WTC11 (cell line): ENCODE results near the gene MYL12B. TPM values are rescaled to one million over a fixed set of nuclear protein-coding genes. Genes with fewer than 3 reads are reported as not detected.

Source experiments
- ATAC-seq: fragments of 200-7000 bp; cut with Tn5 transposase; 2 replicates; pipeline ENCODE4 v1.10.0; 2021; ENCODE audit warnings: mild to moderate bottlenecking, moderate library complexity
- CTCF ChIA-PET: fragments of 300-600 bp; sonication (Branson Sonifier 250); formaldehyde crosslinking; loops from one replicate; lab custom pipeline; 2021; ENCODE audit warnings: antibody characterized with exemption; lab: Charles Lee
- POLR2A ChIA-PET: fragments of 350-600 bp; sonication (Branson Sonifier 250); formaldehyde crosslinking; loops from one replicate; lab custom pipeline; 2021; ENCODE audit warnings: antibody characterized with exemption; lab: Charles Lee
- DNase-seq: peaks from one replicate; pipeline ENCODE4 v3.0.0; 2021; ENCODE audit warnings: low spot score
- H3K27ac Mint-ChIP-seq: 2 replicates; pipeline ENCODE4 v1.8.0; 2021; ENCODE audit warnings: mixed read lengths
- H3K27me3 Mint-ChIP-seq: 2 replicates; pipeline ENCODE4 v1.8.0; 2021; ENCODE audit warnings: low read depth, mild to moderate bottlenecking, moderate library complexity, mixed read lengths
- H3K36me3 Mint-ChIP-seq: 2 replicates; pipeline ENCODE4 v1.8.0; 2021; ENCODE audit warnings: mixed read lengths
- H3K4me1 Mint-ChIP-seq: 2 replicates; pipeline ENCODE4 v1.8.0; 2022; ENCODE audit warnings: mixed read lengths
- H3K4me3 Mint-ChIP-seq: 2 replicates; pipeline ENCODE4 v1.8.0; 2021; ENCODE audit warnings: mild to moderate bottlenecking, moderate library complexity, mixed read lengths
- H3K9me3 Mint-ChIP-seq: 2 replicates; pipeline ENCODE4 v1.8.0; 2021; ENCODE audit warnings: mixed read lengths
- CBFB ChIP-seq: sonication (generic); formaldehyde crosslinking; IDR thresholded peaks from 2 replicates; pipeline ENCODE4 v1.8.1; 2022; ENCODE audit warnings: mild to moderate bottlenecking, low read depth, missing genetic modification reagents
- ESRRA ChIP-seq: sonication (generic); formaldehyde crosslinking; IDR thresholded peaks from 2 replicates; pipeline ENCODE4 v1.8.1; 2022; ENCODE audit warnings: mild to moderate bottlenecking, missing genetic modification reagents, borderline replicate concordance
- ETV6 ChIP-seq: sonication (generic); formaldehyde crosslinking; IDR thresholded peaks from 2 replicates; pipeline ENCODE4 v1.8.1; 2022; ENCODE audit warnings: mild to moderate bottlenecking, missing genetic modification reagents
- FOXJ3 ChIP-seq: sonication (generic); formaldehyde crosslinking; IDR thresholded peaks from 2 replicates; pipeline ENCODE4 v1.9.0; 2021; ENCODE audit warnings: missing genetic modification reagents, mild to moderate bottlenecking, borderline replicate concordance
- FOXK1 ChIP-seq: sonication (generic); formaldehyde crosslinking; IDR thresholded peaks from 2 replicates; pipeline ENCODE4 v1.8.0; 2022; ENCODE audit warnings: mild to moderate bottlenecking, moderate library complexity, missing genetic modification reagents
- FOXP1 ChIP-seq: sonication (generic); formaldehyde crosslinking; IDR thresholded peaks from 2 replicates; pipeline ENCODE4 v1.8.0; 2022; ENCODE audit warnings: missing genetic modification reagents, mild to moderate bottlenecking, moderate library complexity, borderline replicate concordance
- GABPB1 ChIP-seq: sonication (generic); formaldehyde crosslinking; IDR thresholded peaks from 2 replicates; pipeline ENCODE4 v1.8.1; 2023; ENCODE audit warnings: mild to moderate bottlenecking, missing genetic modification reagents
- GRHL2 ChIP-seq: fragments of 250-450 bp; sonication (Bioruptor Pico); IDR thresholded peaks from 2 replicates; pipeline ENCODE4 v1.8.0; 2022; ENCODE audit warnings: mild to moderate bottlenecking, moderate library complexity; ENCODE audit not compliant: insufficient replicate concordance, severe bottlenecking
- GTF2I ChIP-seq: fragments of 250-450 bp; sonication (Bioruptor Pico); conservative IDR thresholded peaks from 2 replicates; pipeline ENCODE4 v1.4.0; 2021; ENCODE audit warnings: mild to moderate bottlenecking
- HMGA2 ChIP-seq: fragments of 250-450 bp; sonication (Bioruptor Pico); IDR thresholded peaks from 2 replicates; pipeline ENCODE4 v1.4.0; 2021; ENCODE audit warnings: mild to moderate bottlenecking, moderate library complexity
- MYBL2 ChIP-seq: sonication (generic); formaldehyde crosslinking; IDR thresholded peaks from 2 replicates; pipeline ENCODE4 v1.8.1; 2023; ENCODE audit warnings: mild to moderate bottlenecking, moderate library complexity, missing genetic modification reagents
- NFYB ChIP-seq: sonication (generic); formaldehyde crosslinking; conservative IDR thresholded peaks from 2 replicates; pipeline ENCODE4 v1.8.0; 2022; ENCODE audit warnings: low read depth, missing genetic modification reagents
- NR1H2 ChIP-seq: sonication (generic); formaldehyde crosslinking; IDR thresholded peaks from 2 replicates; pipeline ENCODE4 v1.9.0; 2021; ENCODE audit warnings: mild to moderate bottlenecking, moderate library complexity, missing genetic modification reagents
- NR3C1 ChIP-seq: sonication (generic); formaldehyde crosslinking; conservative IDR thresholded peaks from 2 replicates; pipeline ENCODE4 v1.8.1; 2023; ENCODE audit warnings: low read depth, mild to moderate bottlenecking, missing genetic modification reagents
- PRRX2 ChIP-seq: fragments of 250-450 bp; sonication (Bioruptor Pico); IDR thresholded peaks from 2 replicates; pipeline ENCODE4 v1.8.0; 2021; ENCODE audit warnings: mild to moderate bottlenecking
- TP53 ChIP-seq: sonication (generic); formaldehyde crosslinking; IDR thresholded peaks from 2 replicates; pipeline ENCODE4 v1.8.1; 2023; ENCODE audit warnings: mild to moderate bottlenecking, missing genetic modification reagents
- ZNF219 ChIP-seq: sonication (generic); formaldehyde crosslinking; IDR thresholded peaks from 2 replicates; pipeline ENCODE4 v1.8.0; 2023; ENCODE audit warnings: missing genetic modification reagents, mild to moderate bottlenecking, borderline replicate concordance
- ZNF317 ChIP-seq: sonication (generic); formaldehyde crosslinking; IDR thresholded peaks from 2 replicates; pipeline ENCODE4 v1.8.1; 2023; ENCODE audit warnings: low read depth, mild to moderate bottlenecking, moderate library complexity, missing genetic modification reagents, borderline replicate concordance
- ZNF416 ChIP-seq: fragments of 250-450 bp; sonication (Bioruptor Pico); IDR thresholded peaks from 2 replicates; pipeline ENCODE4 v1.9.0; 2021; ENCODE audit warnings: mild to moderate bottlenecking, inconsistent platforms
- ZNF671 ChIP-seq: fragments of 250-450 bp; sonication (Bioruptor Pico); IDR thresholded peaks from 2 replicates; pipeline ENCODE4 v1.8.0; 2021; ENCODE audit warnings: mild to moderate bottlenecking
- total RNA-seq: library from RNA; stranded (reverse); gene quantifications from 3 replicates; pipeline ENCODE4 v1.2.3, GENCODE V29; 2021
- TF ChIP-seq, protein P1 (sequence below): sonication (generic); formaldehyde crosslinking; IDR thresholded peaks from 2 replicates; pipeline ENCODE4 v1.8.0; 2023; ENCODE audit warnings: missing genetic modification reagents
- TF ChIP-seq, protein P2 (sequence below): sonication (generic); formaldehyde crosslinking; IDR thresholded peaks from 2 replicates; pipeline ENCODE4 v1.8.1; 2023; ENCODE audit warnings: mild to moderate bottlenecking, moderate library complexity, missing genetic modification reagents
- TF ChIP-seq, protein P3 (sequence below): sonication (generic); formaldehyde crosslinking; IDR thresholded peaks from 2 replicates; pipeline ENCODE4 v1.8.1; 2022; ENCODE audit warnings: low read depth, missing genetic modification reagents, borderline replicate concordance
- TF ChIP-seq, protein P4 (sequence below): sonication (generic); formaldehyde crosslinking; IDR thresholded peaks from 2 replicates; pipeline ENCODE4 v1.8.1; 2022; ENCODE audit warnings: mild to moderate bottlenecking, moderate library complexity, missing genetic modification reagents
- TF ChIP-seq, protein P5 (sequence below): sonication (generic); formaldehyde crosslinking; IDR thresholded peaks from 2 replicates; pipeline ENCODE4 v1.8.1; 2023; ENCODE audit warnings: mild to moderate bottlenecking, missing genetic modification reagents, borderline replicate concordance
- TF ChIP-seq, protein P6 (sequence below): fragments of 250-450 bp; sonication (Bioruptor Pico); IDR thresholded peaks from 2 replicates; pipeline ENCODE4 v1.9.0; 2021; ENCODE audit warnings: mild to moderate bottlenecking

The MYL12B gene
- total RNA-seq, 1 experiment from 2014 or later = 173 TPM

DNA sequence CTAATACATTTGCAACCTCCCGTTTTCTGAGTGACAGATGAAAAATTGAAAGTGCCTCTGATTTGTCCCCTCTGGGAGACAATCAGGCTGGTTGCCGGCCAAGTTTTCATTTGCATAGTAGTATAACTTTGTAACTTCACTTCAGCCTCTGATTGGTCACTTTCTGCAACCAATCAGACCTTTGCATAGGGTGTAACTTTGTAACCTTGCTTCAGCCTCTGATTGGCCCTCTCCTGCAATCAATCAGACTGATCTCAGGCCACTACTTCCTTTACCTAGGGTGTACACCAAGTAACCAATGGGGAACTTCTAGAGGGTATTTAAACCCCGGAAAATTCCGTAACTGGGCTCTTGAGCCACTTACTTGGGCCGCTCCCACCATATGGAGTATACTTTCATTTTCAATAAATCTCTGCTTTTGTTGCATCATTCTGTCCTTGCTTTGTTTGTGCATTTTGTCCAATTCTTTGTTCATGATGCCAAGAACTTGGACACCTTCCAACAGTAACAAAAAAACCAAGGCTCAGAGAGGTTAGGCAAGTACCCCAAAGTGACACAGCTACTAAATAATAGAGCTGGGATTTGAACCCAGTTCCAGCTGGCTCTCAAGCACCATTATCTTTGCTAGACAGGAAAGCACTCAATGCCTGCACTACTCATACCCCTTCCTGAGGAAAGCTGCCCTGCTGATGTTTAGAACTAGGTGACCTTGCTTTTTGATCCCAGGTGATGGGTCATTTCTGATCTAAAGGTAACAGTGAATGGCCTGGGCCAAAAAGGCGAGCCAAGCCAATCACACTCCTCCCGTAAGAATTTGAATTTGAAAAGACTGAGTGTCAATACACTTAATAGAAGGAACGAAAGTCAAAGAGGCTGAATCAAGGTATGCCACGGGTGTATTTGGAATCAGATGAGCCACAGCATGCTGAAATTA, 31.3 kb upstream of the MYL12B start:
- peaks cover 8% of the 10 kb centered on the region for H3K4me1 Mint-ChIP-seq
- POLR2A ChIA-PET = interaction anchor here (0.7 kb wide), 1 partner anchor 204 kb away, joined by 7 read pairs; no protein-coding TSS in a partner anchor

DNA sequence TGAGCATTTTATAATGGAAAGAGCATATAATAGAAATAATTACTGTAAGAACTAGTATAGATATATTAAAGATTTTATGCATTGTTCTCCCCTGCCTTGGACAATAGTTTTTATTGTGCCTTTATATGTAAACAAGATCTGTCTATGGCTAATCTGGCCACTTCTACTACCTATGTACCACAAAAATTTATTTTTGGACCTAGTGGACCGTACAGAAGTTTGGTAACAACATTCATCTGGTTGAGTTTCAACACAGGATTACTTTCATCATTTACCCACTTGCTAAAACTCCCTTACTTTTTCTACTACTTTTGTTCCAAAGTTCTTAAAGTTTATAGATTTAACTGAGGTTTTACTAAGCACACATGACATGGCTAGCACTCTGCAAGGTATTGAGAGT, 28.9 kb upstream of the MYL12B start:
- Mint-ChIP-seq H3K36me3 (0 out of 2 replicates have a peak, but pooled peaks cover 4% of the 10 kb centered on the region), H3K4me3 (no peak overlapping the region), H3K27me3 (no peaks in the 10 kb centered on the region), H3K4me1 (peaks cover 8% of the 10 kb centered on the region), H3K27ac (no peak overlapping the region), H3K9me3 (peaks cover 8% of the 10 kb centered on the region)
- no peak for TF ChIP-seq ESRRA (CRISPR knock-in tag)
- no peak for TF ChIP-seq CBFB (CRISPR knock-in tag)
- TF ChIP-seq FOXK1 = no peak
- TF ChIP-seq NR3C1 = no peak
- TF ChIP-seq, protein P1, sequence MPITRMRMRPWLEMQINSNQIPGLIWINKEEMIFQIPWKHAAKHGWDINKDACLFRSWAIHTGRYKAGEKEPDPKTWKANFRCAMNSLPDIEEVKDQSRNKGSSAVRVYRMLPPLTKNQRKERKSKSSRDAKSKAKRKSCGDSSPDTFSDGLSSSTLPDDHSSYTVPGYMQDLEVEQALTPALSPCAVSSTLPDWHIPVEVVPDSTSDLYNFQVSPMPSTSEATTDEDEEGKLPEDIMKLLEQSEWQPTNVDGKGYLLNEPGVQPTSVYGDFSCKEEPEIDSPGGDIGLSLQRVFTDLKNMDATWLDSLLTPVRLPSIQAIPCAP = no peak
- TF ChIP-seq FOXJ3 = no peak
- TF ChIP-seq GRHL2 (CRISPR knock-in tag) = no peak
- TF ChIP-seq, protein P2, sequence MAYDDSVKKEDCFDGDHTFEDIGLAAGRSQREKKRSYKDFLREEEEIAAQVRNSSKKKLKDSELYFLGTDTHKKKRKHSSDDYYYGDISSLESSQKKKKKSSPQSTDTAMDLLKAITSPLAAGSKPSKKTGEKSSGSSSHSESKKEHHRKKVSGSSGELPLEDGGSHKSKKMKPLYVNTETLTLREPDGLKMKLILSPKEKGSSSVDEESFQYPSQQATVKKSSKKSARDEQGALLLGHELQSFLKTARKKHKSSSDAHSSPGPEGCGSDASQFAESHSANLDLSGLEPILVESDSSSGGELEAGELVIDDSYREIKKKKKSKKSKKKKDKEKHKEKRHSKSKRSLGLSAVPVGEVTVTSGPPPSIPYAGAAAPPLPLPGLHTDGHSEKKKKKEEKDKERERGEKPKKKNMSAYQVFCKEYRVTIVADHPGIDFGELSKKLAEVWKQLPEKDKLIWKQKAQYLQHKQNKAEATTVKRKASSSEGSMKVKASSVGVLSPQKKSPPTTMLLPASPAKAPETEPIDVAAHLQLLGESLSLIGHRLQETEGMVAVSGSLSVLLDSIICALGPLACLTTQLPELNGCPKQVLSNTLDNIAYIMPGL (CRISPR knock-in tag) = no peak
- TF ChIP-seq ZNF671 (CRISPR knock-in tag) = no peak
- no peak for TF ChIP-seq HMGA2
- TF ChIP-seq, protein P3, sequence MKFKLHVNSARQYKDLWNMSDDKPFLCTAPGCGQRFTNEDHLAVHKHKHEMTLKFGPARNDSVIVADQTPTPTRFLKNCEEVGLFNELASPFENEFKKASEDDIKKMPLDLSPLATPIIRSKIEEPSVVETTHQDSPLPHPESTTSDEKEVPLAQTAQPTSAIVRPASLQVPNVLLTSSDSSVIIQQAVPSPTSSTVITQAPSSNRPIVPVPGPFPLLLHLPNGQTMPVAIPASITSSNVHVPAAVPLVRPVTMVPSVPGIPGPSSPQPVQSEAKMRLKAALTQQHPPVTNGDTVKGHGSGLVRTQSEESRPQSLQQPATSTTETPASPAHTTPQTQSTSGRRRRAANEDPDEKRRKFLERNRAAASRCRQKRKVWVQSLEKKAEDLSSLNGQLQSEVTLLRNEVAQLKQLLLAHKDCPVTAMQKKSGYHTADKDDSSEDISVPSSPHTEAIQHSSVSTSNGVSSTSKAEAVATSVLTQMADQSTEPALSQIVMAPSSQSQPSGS (CRISPR knock-in tag) = no peak
- no peak for TF ChIP-seq ZNF317 (CRISPR knock-in tag)
- ATAC-seq (no peak), DNase-seq (no peak)
- CTCF ChIA-PET = no interaction called here
- POLR2A ChIA-PET = no interaction called here

More for the DNA sequence above, 31.3 kb upstream of the MYL12B start:
- TF ChIP-seq, protein P4, sequence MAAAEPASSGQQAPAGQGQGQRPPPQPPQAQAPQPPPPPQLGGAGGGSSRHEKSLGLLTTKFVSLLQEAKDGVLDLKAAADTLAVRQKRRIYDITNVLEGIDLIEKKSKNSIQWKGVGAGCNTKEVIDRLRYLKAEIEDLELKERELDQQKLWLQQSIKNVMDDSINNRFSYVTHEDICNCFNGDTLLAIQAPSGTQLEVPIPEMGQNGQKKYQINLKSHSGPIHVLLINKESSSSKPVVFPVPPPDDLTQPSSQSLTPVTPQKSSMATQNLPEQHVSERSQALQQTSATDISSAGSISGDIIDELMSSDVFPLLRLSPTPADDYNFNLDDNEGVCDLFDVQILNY (CRISPR knock-in tag) = no peak
- TF ChIP-seq GTF2I (no peak), ETV6 (CRISPR knock-in tag) (0 out of 2 replicates have a peak, but pooled peaks have one; percentile 21), NFYB (CRISPR knock-in tag) (peak; percentile 73), GABPB1 (CRISPR knock-in tag) (0 out of 2 replicates have a peak, but pooled peaks have one; percentile 15), FOXP1 (CRISPR knock-in tag) (no peak), MYBL2 (CRISPR knock-in tag) (no peak), ZNF416 (CRISPR knock-in tag) (no peak), ZNF219 (CRISPR knock-in tag) (no peak), TP53 (CRISPR knock-in tag) (no peak), NR1H2 (CRISPR knock-in tag) (no peak), PRRX2 (CRISPR knock-in tag) (no peak)
- TF ChIP-seq, protein P5, sequence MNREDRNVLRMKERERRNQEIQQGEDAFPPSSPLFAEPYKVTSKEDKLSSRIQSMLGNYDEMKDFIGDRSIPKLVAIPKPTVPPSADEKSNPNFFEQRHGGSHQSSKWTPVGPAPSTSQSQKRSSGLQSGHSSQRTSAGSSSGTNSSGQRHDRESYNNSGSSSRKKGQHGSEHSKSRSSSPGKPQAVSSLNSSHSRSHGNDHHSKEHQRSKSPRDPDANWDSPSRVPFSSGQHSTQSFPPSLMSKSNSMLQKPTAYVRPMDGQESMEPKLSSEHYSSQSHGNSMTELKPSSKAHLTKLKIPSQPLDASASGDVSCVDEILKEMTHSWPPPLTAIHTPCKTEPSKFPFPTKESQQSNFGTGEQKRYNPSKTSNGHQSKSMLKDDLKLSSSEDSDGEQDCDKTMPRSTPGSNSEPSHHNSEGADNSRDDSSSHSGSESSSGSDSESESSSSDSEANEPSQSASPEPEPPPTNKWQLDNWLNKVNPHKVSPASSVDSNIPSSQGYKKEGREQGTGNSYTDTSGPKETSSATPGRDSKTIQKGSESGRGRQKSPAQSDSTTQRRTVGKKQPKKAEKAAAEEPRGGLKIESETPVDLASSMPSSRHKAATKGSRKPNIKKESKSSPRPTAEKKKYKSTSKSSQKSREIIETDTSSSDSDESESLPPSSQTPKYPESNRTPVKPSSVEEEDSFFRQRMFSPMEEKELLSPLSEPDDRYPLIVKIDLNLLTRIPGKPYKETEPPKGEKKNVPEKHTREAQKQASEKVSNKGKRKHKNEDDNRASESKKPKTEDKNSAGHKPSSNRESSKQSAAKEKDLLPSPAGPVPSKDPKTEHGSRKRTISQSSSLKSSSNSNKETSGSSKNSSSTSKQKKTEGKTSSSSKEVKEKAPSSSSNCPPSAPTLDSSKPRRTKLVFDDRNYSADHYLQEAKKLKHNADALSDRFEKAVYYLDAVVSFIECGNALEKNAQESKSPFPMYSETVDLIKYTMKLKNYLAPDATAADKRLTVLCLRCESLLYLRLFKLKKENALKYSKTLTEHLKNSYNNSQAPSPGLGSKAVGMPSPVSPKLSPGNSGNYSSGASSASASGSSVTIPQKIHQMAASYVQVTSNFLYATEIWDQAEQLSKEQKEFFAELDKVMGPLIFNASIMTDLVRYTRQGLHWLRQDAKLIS (CRISPR knock-in tag) = no peak
- TF ChIP-seq, protein P3 (CRISPR knock-in tag) = no peak
- TF ChIP-seq, protein P6, sequence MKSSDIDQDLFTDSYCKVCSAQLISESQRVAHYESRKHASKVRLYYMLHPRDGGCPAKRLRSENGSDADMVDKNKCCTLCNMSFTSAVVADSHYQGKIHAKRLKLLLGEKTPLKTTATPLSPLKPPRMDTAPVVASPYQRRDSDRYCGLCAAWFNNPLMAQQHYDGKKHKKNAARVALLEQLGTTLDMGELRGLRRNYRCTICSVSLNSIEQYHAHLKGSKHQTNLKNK = no peak
- TF ChIP-seq, all 79 proteins: peak for 3
- Mint-ChIP-seq H3K4me3 (no peak overlapping the region), H3K36me3 (no peaks in the 10 kb centered on the region), H3K27me3 (no peaks in the 10 kb centered on the region; the same call in 1 of the 2 replicates), H3K9me3 (peaks cover 4% of the 10 kb centered on the region), H3K27ac (peak overlapping the region; percentile 76)
- ATAC-seq = peak; percentile 90
- CTCF ChIA-PET = interaction anchor here (0.6 to 2.3 kb wide), 2 partner anchors 15 to 47 kb away, joined by 3 to 4 read pairs; no protein-coding TSS in a partner anchor
- DNase-seq = no peak
